HTERT RPE-1 (cell line): Measurements from ENCODE around the gene CD300C.
"Not testable (repeated sequence)": the region's sequence is repeated elsewhere in the genome, so short reads cannot be mapped to it uniquely, and the experiment has no call there.

Source experiments
- in situ Hi-C: fragments of 300-500 bp; cut with MboI; formaldehyde crosslinking; loops from 4 replicates; pipeline ENCODE4 v1.14.3; 2020; ENCODE audit warnings: low sequenced_read_pairs

CD300C gene

DNA sequence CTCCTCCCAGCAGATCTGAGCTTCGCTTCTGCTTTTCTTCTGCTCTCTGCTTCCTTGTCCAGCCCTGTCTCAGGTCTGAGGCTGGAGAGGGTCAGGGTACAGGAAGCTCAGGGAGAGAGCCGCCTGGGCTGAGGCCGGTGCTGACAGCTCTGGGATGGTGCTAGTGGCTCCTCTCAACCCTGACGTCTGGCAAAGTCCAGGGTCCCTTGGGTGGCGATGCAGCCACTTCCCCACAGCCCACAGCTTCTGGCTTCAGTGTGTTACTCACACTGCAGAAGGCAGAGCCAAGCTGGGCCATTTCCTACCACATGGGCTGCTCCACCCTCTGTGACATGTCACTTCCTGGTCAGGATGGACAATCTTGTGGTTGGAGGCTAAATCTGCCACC lies at the start of gene CD300C:
CD300C (minus strand) TSS at position 273 of the 388 bp plus-strand sequence. CDS start 333 bp downstream, outside the sequence.
- in situ Hi-C loops, result no loop called here

DNA sequence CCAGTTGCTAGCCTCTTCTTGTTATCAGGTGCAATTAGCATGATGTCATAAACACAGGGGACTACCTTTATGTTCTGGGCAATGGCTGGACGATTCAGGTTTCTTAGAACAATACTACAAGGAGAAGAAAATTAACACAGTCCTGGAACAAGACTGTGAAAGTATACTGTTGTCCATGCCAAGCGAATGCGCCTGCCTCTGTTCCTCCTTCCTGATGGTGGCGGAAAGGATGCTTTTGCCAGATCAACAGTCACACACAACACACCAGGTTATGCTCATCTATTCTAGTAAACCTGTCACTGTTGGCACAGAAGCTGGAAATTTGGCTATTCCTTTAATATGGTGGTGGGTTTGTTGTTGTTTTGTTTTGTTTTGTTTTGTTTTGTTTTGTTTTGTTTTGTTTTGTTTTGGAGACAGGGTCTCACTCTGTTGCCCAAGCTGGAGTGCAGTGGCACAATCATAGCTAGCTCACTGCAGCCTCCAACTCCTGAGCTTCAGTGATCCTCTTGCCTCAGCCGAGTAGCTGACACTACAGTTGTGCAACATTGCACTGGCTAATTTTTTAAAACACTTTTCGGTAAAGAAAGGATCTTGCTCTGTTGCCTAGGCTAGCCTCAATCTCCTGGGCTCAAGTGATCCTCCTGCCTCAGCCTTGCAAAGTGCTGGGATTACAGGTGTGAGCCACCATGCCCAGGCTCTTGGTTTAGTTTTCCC lies 49.3 kb upstream of the CD300C start:
- in situ Hi-C loops, result no loop called here

DNA sequence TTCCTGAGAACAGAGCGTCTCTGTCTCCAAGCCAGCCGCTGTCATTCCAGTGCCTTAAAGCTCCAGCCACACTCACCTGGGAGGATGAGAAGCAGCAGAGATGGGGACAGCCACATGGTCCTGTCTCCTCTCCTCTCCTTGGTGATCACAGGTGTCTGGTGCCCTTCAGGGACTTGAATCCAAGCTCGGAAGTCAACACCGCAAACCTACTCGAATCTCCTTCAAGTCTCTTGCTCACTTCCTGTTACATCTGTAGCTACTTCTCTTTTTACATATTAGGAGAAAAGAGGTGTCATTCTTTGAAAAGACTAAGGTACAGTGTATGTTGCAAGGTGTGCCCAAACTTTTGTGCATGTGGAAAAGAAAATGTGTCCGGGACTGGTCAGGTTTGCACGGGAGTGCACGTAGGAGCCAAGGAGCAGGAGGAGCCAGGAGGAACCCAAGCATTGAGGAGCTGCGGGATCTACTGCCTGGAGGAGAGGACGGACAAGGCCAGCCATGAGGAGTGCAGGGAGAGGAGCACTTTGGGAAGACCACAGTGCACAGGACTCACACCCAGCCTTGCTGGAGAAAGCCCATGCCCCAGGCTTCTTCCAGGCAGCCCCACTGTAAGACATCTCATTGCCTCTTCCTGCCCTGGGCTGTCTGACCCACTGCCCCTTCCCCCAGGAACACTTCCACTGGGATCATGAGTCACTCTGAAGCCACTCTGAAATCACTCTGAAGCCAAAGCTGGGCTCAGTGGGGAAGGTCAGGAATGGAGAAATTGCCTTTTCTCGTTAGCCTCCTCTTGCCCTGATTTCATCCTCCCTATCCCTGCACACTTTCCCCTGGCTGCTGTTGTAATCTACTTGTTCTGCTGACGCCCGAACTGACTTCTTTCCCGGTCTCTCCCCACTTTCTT lies 46.4 kb upstream of the CD300C start, which contains the start of gene CD300LD:
CD300LD (minus strand) TSS at position 197 of the 904 bp plus-strand sequence; CDS start at position 116, 81 bp downstream.
- in situ Hi-C loops, result no loop called here

DNA sequence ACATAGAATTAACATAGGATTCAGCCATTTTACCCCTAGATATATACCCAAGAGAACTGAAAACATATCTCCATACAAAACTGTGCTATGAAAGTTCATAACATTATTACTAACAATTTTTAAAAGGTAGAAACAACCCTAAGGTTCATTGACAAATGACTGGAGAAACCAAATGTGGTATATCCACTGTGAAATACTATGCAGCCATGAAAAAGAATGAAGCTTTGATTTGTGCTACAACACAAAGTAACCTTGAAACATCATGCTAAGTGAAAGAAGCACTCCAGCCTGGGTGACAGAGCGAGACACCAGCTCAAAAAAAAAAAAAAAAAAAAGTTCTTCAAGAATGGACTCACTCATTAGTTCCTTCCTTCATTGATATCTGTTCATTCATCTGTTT lies 45.6 kb upstream of the CD300C start:
- in situ Hi-C loops, result no loop called here

DNA sequence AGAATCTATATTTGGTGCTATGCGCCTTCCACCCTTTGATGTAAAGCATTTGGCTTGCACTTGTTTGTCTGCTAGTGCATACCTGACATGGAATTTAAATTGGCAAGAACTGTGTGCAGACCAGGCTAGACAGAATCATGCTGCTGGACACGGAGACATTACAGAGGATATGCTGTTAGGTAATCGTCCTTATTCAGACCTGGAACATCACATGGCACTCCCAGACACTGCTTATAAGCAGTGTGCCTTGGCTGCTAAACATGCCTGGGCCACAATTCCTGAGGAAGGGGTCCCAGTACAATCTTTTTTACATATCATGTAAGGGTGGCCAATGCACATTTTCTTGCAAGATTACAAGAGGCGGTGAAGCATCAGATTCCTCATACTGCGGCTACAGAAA lies 39.8 kb upstream of the CD300C start:
- in situ Hi-C loops, result no loop called here

DNA sequence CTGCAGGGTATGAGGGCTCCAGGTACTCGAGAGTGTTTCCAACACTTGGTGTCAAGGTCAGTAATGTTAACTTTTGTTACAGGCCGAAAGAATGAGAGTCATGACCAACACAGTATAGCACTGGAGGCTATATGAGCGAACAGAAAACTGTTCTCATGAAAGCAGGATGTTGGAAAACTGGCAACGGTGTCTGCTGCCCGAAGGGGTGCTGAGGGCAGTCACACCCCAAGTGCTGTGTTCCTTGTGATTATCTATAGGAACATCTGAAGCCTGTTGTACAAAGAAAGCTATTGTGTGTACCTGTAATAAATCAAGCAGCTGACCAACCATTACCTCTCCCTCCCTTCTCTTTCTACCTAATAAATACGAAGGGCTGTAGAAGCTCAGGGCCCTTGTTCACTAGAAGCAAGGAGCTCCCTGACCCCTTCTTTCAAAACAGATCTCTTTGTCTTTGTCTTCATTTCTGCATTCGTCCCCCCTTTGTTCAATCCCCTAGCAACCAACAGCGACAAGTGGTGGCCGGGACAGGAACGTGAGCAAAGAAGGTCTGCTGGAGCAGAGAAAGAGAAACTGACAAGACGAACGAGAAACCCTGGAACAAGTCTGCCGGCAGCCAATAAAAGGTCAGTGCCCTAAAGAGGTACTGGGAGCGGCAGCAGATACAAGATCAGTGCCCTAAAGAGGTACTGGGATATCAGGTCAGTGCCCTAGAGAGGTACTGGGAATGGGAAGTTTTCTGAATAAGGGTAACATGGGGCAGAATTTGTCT lies 38.6 kb upstream of the CD300C start:
- in situ Hi-C loops, result no loop called here

DNA sequence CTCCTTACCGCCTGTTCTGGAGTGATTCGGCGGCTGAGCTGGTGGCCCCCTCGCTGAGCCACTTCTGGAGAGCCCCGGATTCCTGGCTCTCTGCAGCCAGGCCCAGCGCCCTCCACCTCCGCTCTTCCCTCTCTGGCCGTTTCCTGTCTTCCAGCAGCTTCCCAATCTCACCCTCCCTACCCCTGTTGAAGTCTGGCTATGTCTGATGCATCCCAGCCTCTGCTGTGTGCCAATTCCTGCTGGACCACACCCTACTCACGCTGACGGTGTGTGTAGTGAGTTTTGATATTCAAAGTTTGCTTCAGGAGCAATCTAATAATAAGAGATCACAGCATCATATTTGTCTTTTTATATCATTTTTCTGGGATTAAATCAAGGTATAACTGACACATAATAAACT lies 36.7 kb upstream of the CD300C start:
- in situ Hi-C loops, result no loop called here

DNA sequence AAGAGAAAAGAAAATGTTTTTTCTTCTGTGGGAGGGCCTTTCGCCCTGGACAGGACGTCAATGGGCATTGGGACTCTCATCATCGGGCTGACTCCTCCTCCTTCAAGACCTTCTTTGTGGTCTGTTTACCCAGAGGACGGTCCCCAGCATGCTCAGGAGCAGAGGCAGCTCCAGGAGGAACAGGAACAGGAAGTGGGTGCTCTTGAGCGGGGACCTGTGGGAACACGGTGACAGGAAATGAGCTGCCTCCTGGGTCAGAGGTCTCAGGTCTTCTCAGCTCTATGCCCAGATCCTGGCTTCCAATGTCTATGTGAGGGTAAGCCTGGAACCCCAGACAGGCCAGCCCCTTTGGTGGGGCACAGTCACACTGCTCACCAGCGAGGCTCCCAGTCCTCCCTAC lies 34.0 kb upstream of the CD300C start:
- in situ Hi-C loops, result no loop called here

DNA sequence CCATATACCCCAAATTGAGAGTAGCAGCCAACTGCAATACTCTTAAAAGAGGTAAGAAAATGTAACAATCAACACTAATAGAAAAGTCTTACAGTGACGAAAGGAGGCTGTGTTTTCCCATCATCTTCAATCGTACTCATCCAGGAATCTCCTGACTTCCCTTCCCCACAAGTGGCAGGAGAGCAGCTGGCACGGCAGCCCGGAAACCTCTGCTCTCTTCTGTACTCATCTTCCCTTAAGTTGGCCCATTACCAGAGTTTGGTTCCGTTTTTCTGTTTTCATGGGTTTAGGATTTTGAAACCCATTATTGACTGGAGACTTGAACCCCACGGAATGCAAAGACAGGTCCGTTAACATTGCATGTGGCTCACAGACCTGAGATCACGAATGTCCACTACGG lies 33.1 kb upstream of the CD300C start:
- in situ Hi-C loops, result no loop called here

DNA sequence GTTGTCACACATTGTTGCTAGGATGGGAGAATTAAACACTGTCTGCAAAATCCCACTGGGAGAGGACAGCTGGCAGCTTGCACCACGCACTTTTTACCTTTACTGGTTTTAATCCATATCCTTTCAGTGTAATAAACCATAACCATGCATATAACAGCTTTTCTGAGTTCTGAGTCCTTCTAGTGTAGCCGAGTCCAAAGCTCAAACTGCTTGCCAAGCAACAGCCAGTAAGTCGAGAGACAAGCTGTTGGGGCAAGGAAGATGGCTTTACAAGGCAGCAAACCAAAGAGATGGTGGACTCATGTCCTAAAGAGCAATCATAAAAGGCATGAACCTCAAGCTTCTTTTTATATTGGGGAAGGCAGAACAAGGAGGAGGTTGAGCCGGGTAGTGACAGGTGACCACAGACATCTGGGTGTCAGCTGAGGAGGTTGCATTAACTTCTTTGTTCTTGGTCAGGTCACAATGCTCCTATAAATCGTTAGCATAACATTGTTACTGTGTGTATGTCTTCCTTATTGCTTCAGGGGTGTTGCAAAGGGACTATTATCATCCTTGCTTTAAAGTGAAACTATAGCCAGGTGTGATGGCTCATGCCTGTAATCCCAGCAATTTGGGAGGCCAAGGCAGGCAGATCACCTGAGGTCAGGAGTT lies 28.7 kb upstream of the CD300C start:
- in situ Hi-C loops, result no loop called here

DNA sequence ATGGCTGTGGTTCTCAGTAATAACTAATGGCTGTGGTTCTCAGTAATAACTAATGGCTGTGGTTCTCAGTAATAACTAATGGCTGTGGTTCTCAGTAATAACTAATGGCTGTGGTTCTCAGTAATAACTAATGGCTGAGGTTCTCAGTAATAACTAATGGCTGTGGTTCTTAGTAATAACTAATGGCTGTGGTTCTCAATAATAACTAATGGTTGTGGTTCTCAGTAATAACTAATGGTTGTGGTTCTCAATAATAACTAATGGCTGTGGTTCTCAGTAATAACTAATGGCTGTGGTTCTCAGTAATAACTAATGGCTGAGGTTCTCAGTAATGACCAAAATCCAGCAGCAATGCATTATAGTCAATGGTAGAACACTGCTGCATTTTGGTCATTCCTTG lies 27.7 kb upstream of the CD300C start:
- in situ Hi-C loops, result not testable (repeated sequence)

DNA sequence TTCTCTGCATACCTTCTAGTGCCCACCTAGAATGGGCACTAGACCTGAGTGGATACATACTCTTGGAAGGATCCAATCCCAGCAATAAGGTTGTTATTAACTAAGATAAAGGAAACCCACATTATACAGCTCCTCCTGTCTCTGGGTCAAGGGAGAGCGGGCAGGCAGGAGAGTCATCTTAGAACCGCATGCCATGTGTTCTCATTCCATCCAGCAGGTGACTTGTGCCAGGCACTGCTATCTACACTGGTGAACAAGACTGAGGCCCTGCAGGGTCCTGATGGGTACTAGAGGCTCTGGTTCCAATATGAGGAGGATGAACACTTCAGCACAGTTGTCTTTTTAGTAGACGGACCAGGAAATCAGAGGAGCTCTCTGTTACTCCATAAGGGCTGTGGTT lies 27.3 kb upstream of the CD300C start:
- in situ Hi-C loops, result no loop called here

DNA sequence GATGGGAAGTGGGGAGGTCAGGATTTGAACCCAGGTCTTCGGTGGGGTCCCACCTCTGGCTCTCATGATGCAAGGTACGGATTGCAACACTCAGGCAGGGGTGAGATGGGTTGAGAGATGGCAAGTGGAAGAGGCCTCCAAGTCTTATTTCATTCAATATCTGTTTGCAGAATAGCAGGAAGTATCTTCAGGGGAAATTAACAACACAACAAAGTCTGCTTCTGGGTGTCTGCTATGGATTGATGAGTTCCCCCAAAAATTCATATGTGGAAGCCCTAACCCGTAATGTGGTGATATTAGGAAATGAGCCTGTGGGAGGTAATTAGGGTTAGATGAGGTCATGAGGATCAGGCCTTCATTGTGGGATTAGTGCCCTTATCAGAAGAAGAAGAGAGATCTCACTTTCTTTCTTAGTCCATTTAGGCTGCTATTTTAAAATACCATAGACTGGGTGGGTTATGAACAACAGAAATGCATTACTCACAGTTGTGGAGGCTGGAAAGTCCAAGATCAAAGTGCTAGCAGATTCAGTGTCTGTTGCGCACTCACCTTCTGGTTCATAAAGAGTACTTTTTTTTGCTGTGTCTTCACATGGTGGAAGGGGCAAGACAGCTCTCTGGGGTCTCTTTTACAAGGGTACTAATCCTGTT lies 25.8 kb upstream of the CD300C start:
- in situ Hi-C loops, result no loop called here

DNA sequence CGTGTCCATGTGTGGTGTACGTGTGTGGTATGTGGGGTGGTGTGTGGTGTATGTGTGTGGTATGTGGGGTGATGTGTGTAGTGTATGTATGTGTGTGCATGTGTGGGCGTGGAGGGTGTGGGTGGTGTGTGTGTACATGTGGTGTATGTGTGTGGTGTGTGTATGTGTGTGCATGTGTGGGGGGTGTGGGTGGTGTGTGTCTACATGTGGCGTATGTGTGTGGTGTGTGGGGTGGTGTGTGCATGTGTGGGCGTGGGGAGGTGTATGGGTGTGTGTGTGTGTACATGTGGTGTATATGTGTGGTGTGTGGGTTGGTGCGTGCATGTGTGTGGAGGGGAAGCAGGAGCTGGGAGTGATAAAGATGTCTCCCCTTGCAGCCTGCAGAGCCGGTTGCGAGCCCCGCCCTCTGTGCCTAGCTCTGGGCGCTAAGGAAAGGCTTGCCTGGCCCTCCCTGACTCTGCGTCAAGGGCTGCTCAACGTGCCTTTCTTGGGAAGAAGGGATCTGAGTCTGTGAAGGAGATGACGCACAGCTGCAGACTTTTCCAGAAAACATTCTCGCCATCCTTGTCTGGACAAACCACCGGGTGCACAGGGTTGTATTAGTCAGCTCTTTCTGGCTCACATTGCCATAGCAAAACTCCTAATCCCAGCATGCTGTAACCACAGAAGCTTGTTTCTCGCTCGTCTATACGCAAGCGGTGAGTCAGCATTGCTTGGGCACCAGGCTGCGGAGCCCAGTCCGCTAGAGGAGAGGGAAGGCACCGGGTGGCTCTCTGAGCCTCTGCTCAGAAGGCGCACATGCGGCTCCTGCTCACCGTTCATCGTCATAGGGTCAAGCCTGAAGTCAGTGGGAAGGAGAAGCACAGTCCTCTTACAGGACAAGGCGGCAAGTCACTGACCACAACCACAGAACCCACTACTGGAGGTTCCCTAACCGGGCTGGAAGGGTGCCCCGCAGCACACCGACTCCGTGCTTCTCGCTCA lies 23.4 kb upstream of the CD300C start:
- in situ Hi-C loops, result no loop called here

DNA sequence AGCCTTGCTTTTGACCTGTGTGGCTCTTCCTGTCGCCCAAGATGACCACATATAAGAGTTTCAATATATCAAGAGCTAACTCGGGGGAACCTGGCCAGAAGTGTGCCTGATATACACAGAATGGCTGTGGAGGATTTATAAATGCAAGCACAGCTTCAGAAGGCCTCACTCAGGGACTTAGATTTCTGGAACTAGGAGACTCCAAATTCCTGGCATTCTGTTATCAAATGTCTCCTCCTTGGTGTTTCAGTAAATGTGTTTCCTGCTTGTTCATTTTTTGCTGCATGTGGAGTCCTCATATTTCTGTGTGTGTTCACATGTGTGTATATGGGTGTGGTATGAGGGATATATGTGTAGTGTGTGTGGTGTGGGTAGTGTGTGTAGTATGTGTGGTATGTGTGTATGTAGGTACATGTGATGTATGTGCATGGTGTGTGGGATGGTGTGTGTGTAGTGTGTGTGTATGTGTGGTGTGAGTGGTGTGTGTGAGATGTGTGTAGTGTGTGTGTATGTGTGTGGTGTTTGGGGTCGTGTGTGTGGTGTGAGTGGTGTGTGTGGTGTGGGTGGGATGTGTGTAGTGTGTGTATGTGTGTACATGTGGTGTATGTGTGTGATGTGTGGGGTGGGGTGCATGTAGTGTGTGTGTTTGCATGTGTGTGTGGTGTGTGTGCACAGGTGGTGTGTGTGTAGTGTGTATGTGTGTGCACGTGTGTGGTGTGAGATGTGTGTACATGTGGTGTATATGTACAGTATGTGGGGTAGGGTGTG lies 22.4 kb upstream of the CD300C start:
- in situ Hi-C loops, result no loop called here

DNA sequence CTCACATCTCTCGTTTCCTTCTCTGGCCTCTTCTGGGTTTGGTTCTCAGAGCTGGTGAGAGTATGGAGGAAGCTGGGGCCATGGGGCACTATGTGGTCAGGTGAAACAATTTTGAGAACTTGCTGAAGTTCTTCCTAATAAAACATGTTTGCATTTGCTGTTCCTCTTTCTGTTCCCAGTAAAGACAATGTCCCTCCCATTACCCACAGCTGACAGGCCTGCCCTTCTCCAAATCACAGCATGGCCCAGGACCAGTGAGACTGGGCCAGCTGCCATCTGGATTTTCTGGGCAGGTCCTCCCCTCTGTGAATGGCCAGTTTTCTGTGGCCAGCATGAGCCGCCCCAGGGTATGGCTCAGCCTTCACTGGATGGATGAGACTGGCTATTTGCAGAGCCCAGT lies 21.5 kb upstream of the CD300C start, which contains the start of gene CD300H:
CD300H (minus strand) TSS at position 113 of the 400 bp plus-strand sequence.
- in situ Hi-C loops, result no loop called here

DNA sequence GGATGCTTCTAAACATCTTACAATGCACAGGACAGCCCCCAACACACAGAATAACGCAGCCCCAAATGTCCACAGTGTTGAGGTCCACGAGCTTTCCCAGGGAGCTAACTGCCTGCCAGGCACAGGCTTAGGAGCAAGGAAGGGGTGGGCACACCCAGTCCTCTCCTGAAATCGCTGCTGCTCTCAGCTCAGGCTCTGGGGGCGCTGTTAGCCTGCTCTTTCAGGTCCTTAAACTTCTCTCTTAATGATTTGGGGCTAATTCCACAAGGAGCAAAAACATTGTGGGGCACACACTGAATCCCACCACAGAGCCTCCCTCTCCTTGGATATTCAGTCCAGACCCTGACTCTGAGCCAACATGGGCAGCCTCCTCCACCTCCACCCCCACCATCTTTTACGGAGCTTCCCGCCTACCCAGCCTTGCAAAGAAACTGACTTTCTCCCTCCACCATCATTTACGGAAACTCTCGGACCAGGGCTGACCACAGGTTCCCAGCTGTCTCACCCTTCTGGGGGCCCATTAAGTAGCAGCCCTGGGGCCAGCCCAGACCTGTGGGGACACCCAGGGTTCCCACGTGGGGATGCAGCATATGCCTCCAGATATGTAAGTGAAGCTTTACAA lies 20.3 kb upstream of the CD300C start:
- in situ Hi-C loops, result no loop called here

DNA sequence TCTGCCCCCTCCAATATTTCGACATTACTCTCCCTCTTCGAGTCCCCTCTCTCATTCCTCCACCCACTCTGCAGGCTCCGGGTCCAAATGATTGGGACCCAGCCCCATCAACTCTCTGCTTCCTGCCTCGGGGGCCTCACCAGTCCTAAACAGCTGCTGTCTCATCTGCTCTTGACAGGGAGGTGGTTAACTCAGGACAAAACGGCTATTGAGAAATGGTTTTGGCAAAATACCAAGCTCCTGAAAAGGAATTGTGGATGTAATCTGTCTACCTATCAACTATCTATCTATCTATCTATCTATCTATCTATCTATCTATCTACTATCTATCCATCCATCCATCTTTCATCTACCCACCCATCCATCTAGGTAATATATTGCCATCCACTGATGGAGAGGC lies 19.2 kb upstream of the CD300C start:
- in situ Hi-C loops, result no loop called here
